Body of pancreas (tissue), 4 donors: ENCODE data around the gene PHOX2A.

ENCODE experiments used
- POLR2A ChIP-seq, 3 donors: fragments of 450-650 bp; IDR thresholded peaks; one replicate each; pipeline ENCODE4 v1.6.1; 2016; ENCODE audit warnings: antibody characterized with exemption in 3 of 3, mild to moderate bottlenecking in 2 of 3
- TF ChIP-seq, protein P1 (sequence below), 7 experiments: fragments of 450-650 bp in 4 of 7; fragments of 200-600 bp in 3 of 7; sonication (generic) in 3 of 7; IDR thresholded peaks; one replicate each; pipeline ENCODE4 v1.5.1; 2016 to 2019; ENCODE audit warnings: antibody characterized with exemption in 7 of 7

DNA sequence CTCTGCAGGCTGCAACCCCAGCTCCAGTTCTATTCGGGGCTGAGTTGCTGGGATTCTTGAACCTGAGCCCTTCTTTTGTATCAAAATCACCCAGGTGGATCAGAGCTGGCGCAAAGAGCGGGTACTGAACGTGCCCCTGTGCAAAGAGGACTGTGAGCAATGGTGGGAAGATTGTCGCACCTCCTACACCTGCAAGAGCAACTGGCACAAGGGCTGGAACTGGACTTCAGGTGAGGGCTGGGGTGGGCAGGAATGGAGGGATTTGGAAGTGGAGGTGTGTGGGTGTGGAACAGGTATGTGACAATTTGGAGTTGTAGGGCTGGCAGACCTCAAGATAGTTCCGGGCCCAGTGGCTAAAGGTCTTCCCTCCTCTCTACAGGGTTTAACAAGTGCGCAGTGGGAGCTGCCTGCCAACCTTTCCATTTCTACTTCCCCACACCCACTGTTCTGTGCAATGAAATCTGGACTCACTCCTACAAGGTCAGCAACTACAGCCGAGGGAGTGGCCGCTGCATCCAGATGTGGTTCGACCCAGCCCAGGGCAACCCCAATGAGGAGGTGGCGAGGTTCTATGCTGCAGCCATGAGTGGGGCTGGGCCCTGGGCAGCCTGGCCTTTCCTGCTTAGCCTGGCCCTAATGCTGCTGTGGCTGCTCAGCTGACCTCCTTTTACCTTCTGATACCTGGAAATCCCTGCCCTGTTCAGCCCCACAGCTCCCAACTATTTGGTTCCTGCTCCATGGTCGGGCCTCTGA lies 48.3 kb downstream of the PHOX2A start:
- TF ChIP-seq, protein P1, sequence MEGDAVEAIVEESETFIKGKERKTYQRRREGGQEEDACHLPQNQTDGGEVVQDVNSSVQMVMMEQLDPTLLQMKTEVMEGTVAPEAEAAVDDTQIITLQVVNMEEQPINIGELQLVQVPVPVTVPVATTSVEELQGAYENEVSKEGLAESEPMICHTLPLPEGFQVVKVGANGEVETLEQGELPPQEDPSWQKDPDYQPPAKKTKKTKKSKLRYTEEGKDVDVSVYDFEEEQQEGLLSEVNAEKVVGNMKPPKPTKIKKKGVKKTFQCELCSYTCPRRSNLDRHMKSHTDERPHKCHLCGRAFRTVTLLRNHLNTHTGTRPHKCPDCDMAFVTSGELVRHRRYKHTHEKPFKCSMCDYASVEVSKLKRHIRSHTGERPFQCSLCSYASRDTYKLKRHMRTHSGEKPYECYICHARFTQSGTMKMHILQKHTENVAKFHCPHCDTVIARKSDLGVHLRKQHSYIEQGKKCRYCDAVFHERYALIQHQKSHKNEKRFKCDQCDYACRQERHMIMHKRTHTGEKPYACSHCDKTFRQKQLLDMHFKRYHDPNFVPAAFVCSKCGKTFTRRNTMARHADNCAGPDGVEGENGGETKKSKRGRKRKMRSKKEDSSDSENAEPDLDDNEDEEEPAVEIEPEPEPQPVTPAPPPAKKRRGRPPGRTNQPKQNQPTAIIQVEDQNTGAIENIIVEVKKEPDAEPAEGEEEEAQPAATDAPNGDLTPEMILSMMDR (IDR thresholded peaks at IDR 0.05), result no peak
- TF ChIP-seq POLR2A (IDR thresholded peaks at IDR 0.05), result no peak
